GM12801 (cell line): Measurements from ENCODE around the gene VSIG4.

Source experiments
- TF ChIP-seq, protein P1 (sequence below): IDR thresholded peaks from one replicate; pipeline ENCODE4 v1.5.1; 2011; ENCODE audit warnings: control low read depth; ENCODE audit not compliant: insufficient read length; ENCODE audit errors: extremely low read depth

VSIG4 gene

DNA sequence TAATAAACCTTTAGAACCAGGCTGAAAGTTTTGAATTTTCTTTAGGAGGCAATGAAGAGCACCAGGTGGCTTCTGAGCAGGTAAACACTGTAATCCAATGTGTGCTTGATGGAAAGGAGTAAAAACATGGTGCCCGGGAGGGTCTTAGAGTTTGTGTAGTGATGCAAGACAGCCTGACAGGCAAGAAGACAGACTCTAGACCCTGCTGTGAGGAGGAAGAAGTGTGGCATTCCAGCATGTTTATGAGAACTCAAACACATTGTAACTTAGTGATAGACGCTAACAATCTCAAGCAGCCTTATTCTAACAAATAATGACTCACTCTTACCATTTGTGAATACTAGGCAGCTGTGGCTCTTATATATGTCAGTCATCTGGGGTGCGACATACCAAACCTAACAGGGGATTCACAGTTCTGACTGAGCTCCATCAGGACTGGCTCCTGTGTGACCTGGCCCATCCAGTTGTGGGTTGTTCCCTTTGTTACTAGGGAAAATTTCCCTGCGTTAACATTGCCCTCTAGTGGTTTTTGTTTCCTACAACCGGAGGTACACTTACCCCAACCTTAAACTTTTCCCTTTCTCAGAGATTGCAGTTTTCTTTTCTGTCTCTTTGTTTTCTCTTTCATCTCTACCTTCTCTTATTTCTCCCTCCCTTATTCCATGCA, 53.8 kb downstream of the VSIG4 start:
- TF ChIP-seq, protein P1, sequence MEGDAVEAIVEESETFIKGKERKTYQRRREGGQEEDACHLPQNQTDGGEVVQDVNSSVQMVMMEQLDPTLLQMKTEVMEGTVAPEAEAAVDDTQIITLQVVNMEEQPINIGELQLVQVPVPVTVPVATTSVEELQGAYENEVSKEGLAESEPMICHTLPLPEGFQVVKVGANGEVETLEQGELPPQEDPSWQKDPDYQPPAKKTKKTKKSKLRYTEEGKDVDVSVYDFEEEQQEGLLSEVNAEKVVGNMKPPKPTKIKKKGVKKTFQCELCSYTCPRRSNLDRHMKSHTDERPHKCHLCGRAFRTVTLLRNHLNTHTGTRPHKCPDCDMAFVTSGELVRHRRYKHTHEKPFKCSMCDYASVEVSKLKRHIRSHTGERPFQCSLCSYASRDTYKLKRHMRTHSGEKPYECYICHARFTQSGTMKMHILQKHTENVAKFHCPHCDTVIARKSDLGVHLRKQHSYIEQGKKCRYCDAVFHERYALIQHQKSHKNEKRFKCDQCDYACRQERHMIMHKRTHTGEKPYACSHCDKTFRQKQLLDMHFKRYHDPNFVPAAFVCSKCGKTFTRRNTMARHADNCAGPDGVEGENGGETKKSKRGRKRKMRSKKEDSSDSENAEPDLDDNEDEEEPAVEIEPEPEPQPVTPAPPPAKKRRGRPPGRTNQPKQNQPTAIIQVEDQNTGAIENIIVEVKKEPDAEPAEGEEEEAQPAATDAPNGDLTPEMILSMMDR = no peak

DNA sequence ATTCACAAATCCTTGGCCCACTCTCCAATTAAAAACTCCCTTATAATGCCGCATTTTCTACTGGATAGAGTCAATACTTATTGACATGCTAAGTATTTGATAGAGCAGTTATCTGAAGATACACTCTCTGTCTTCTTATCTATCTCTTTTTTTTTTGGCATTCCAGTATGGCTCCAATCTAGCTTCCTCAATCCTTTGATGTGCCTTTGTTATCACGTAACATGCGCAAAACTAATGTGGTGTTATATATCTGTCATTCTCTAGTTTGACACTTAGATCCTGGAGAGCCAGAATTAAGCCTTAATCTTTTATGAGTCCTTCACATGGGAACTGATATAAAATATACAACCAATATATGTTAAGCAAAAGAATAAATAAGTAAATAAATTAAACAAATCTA, 54.7 kb downstream of the VSIG4 start:
- TF ChIP-seq, protein P1 = no peak

DNA sequence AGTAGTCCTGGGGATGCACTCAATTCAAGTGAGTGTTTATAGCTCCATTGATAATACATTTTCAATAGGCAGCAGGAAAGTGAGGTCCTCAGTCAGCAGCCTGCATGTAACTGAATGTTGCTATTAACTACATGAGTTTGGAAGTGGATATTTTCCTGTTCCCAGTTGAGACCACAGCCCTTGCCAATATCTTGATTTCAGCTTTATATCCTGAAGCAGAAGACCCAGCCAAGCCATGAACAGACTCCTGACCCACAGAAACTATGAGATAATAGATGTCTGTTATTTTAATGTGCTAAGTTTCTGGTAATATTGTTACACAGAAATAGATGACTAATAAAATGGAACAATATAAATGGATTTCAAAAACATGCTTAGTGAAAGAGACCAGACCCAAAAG, 63.7 kb downstream of the VSIG4 start:
- TF ChIP-seq, protein P1 = no peak
